H1 (cell line): ENCODE measurements around the gene PDZD2. TPM values are rescaled to one million over a fixed set of nuclear protein-coding genes. Genes with fewer than 3 reads are reported as not detected.

ENCODE experiments used
- RFX5 ChIP-seq: IDR thresholded peaks from 2 replicates; pipeline ENCODE4 v1.6.1; 2011; ENCODE audit warnings: low read depth, low read length, improper control_type of control experiment, borderline replicate concordance
- ZNF274 ChIP-seq: IDR thresholded peaks from 2 replicates; pipeline ENCODE4 v1.7.0; 2012; ENCODE audit warnings: low read length, borderline replicate concordance; ENCODE audit errors: extremely low read depth
- polyA plus RNA-seq, 7 experiments: library from polyadenylated mRNA; depleted of rRNA in 3 of 7; stranded (reverse) in 5 of 7; unstranded in 2 of 7; fragments of >200 nt in 5 of 7; fragments of 200-250 nt in 2 of 7; gene quantifications; 1 replicate in 5 of 7; 2 replicates in 1 of 7; 4 replicates in 1 of 7; pipeline versions ENCODE4 v1.2.1 to v1.2.3, GENCODE V29; 2011 to 2013; ENCODE audit warnings: missing spikeins in 2 of 7, mixed read lengths in 2 of 7
- total RNA-seq: library from RNA; stranded (reverse); fragmentation: NEBNext Ultra II Directional; extraction: Animal tissue kit (Norgen Biotek cat#: 25700); gene quantifications from 2 replicates; pipeline ENCODE4 v1.2.1, GENCODE V29; 2021

Gene PDZD2
- total and polyA plus RNA-seq, 2 of the 8 experiments (the other 6 are each of a cell fraction or from before 2014, with no cell fraction given): 1.2 to 6.8 TPM

DNA sequence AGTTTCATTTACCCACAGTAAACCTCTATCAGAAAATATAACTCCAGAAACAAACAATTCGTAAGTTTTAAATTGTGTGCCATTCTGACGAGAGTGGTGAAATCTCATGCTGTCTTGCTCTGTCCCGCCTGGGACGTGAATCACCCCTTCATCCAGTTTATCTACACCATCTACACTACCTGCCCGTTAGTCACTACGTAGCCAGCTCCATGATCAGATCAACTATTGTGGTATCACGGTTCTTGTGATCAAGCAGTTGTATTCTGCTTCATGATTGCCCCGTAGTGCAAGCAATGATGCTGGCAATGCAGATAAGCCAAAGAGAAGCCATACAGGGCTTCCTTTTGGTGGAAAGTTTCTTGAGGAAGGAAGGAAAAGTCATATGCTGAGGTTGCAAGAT, 384.9 kb downstream of the PDZD2 start (continued):
- TF ChIP-seq RFX5: no peak
- TF ChIP-seq ZNF274: no peak
